IgD-negative memory B cell (primary cell): ENCODE measurements around the gene EIF4A3. TPM values are rescaled to one million over a fixed set of nuclear protein-coding genes. Genes with fewer than 3 reads are reported as not detected.

Experiments
- H3K27ac Mint-ChIP-seq, 3 donors: one replicate each; pipeline ENCODE4 v1.8.0; 2020 to 2022; ENCODE audit warnings: mild to moderate bottlenecking in 3 of 3, mixed read lengths in 3 of 3, moderate library complexity in 1 of 3
- H3K27me3 Mint-ChIP-seq: one replicate; pipeline ENCODE4 v1.8.0; 2021; ENCODE audit warnings: mixed read lengths
- H3K36me3 Mint-ChIP-seq: one replicate; pipeline ENCODE4 v1.8.0; 2020; ENCODE audit warnings: mild to moderate bottlenecking, mixed read lengths
- H3K4me1 Mint-ChIP-seq, 3 donors: one replicate each; pipeline ENCODE4 v1.8.0; 2020 to 2022; ENCODE audit warnings: mixed read lengths in 3 of 3, mild to moderate bottlenecking in 1 of 3
- H3K4me3 Mint-ChIP-seq, 4 donors: one replicate each; pipeline ENCODE4 v1.8.0; 2020 to 2022; ENCODE audit warnings: mild to moderate bottlenecking in 4 of 4, mixed read lengths in 4 of 4, moderate library complexity in 3 of 4
- H3K9me3 Mint-ChIP-seq, 3 donors: one replicate each; pipeline ENCODE4 v1.8.0; 2020 to 2021; ENCODE audit warnings: mixed read lengths in 3 of 3, mild to moderate bottlenecking in 1 of 3
- polyA plus RNA-seq: library from polyadenylated mRNA; unstranded; fragments of 300-500 nt; fragmentation: Illumina TruSeq; gene quantifications from one replicate; pipeline ENCODE4 v1.2.3, GENCODE V29; 2021

EIF4A3 gene
- polyA plus RNA-seq, 1 donor from 2014 or later: 71.0 TPM

GRCh38 chr17:80107231-80108021, 39.5 kb downstream of the EIF4A3 start:
- Mint-ChIP-seq H3K4me1 (peaks cover 0 to 6% (median 4%) of the 10 kb centered on the region in 3 donors), H3K36me3 (peaks cover 5% of the 10 kb centered on the region)

GRCh38 chr17:80106751-80107150, 40.2 kb downstream of the EIF4A3 start:
- Mint-ChIP-seq H3K4me1 (peaks cover 4 to 11% (median 10%) of the 10 kb centered on the region in 3 donors), H3K4me3 (no peak overlapping the region), H3K27ac (no peak overlapping the region), H3K27me3 (no peaks in the 10 kb centered on the region), H3K36me3 (peaks cover 5% of the 10 kb centered on the region), H3K9me3 (no peaks in the 10 kb centered on the region)

More at GRCh38 chr17:80107231-80108021, 39.5 kb downstream of the EIF4A3 start:
- no peak overlapping the region for H3K4me3 Mint-ChIP-seq
- no peaks in the 10 kb centered on the region for H3K9me3 Mint-ChIP-seq
- no peak overlapping the region for H3K27ac Mint-ChIP-seq
- no peaks in the 10 kb centered on the region for H3K27me3 Mint-ChIP-seq

GRCh38 chr17:80106176-80106575, 40.8 kb downstream of the EIF4A3 start:
- peaks cover 4 to 11% (median 10%) of the 10 kb centered on the region in 3 donors for H3K4me1 Mint-ChIP-seq
- peak overlapping the region in 2 of 3 donors; percentile 14 to 53 for H3K27ac Mint-ChIP-seq
- peaks cover 5% of the 10 kb centered on the region for H3K36me3 Mint-ChIP-seq
- no peaks in the 10 kb centered on the region for H3K27me3 Mint-ChIP-seq
- H3K4me3 Mint-ChIP-seq: peak overlapping the region in 1 of 4 donors; percentile 58
- no peaks in the 10 kb centered on the region for H3K9me3 Mint-ChIP-seq

- peak overlapping the region in 1 of 4 donors; percentile 58 for H3K4me3 Mint-ChIP-seq
Measured at GRCh38 chr17:80105762-80106161, 41.2 kb downstream of the EIF4A3 start.

GRCh38 chr17:80104956-80105375, 42.0 kb downstream of the EIF4A3 start:
- H3K4me3 Mint-ChIP-seq: peak overlapping the region in 1 of 4 donors; percentile 29
- H3K36me3 Mint-ChIP-seq: peaks cover 5% of the 10 kb centered on the region
- no peak overlapping the region for H3K27ac Mint-ChIP-seq

More at GRCh38 chr17:80105762-80106161, 41.2 kb downstream of the EIF4A3 start:
- Mint-ChIP-seq H3K36me3 (peaks cover 5% of the 10 kb centered on the region), H3K27ac (peak overlapping the region in 2 of 3 donors; percentile 14 to 53), H3K9me3 (no peaks in the 10 kb centered on the region), H3K27me3 (no peaks in the 10 kb centered on the region), H3K4me1 (peaks cover 7 to 12% (median 11%) of the 10 kb centered on the region in 3 donors)

GRCh38 chr17:80104321-80104955, 42.5 kb downstream of the EIF4A3 start:
- H3K4me1 Mint-ChIP-seq: peaks cover 9 to 18% (median 11%) of the 10 kb centered on the region in 3 donors
- peaks cover 5% of the 10 kb centered on the region for H3K36me3 Mint-ChIP-seq
- no peaks in the 10 kb centered on the region for H3K9me3 Mint-ChIP-seq
- H3K27me3 Mint-ChIP-seq: no peaks in the 10 kb centered on the region
- H3K27ac Mint-ChIP-seq: peak overlapping the region in 1 of 3 donors; percentile 62
- H3K4me3 Mint-ChIP-seq: peak overlapping the region in 2 of 4 donors; percentile 45 to 68

More at GRCh38 chr17:80104956-80105375, 42.0 kb downstream of the EIF4A3 start:
- Mint-ChIP-seq H3K27me3 (no peaks in the 10 kb centered on the region), H3K4me1 (peaks cover 9 to 18% (median 11%) of the 10 kb centered on the region in 3 donors), H3K9me3 (no peaks in the 10 kb centered on the region)

- H3K4me1 Mint-ChIP-seq: peaks cover 9 to 18% (median 11%) of the 10 kb centered on the region in 3 donors
- H3K27me3 Mint-ChIP-seq: no peaks in the 10 kb centered on the region
- peak overlapping the region in 2 of 4 donors; percentile 4 to 96 for H3K4me3 Mint-ChIP-seq
- peaks cover 5% of the 10 kb centered on the region for H3K36me3 Mint-ChIP-seq
- peak overlapping the region in 2 of 3 donors; percentile 10 to 62 for H3K27ac Mint-ChIP-seq
- no peaks in the 10 kb centered on the region for H3K9me3 Mint-ChIP-seq
Measured at GRCh38 chr17:80103449-80104085, 43.4 kb downstream of the EIF4A3 start.

GRCh38 chr17:80102664-80103448, 44.1 kb downstream of the EIF4A3 start:
- Mint-ChIP-seq H3K9me3 (no peaks in the 10 kb centered on the region), H3K4me3 (peak overlapping the region; percentile 54 to 96 (median 72)), H3K4me1 (peaks cover 9 to 18% (median 11%) of the 10 kb centered on the region in 3 donors), H3K27me3 (no peaks in the 10 kb centered on the region), H3K27ac (peak overlapping the region; percentile 47 to 94 (median 82)), H3K36me3 (peaks cover 5% of the 10 kb centered on the region)

GRCh38 chr17:80101946-80102663, 44.8 kb downstream of the EIF4A3 start:
- peaks cover 9 to 18% (median 11%) of the 10 kb centered on the region in 3 donors for H3K4me1 Mint-ChIP-seq
- no peaks in the 10 kb centered on the region for H3K9me3 Mint-ChIP-seq
- H3K36me3 Mint-ChIP-seq: peaks cover 5% of the 10 kb centered on the region
- H3K4me3 Mint-ChIP-seq: peak overlapping the region; percentile 89 to 96 (median 95)
- peak overlapping the region; percentile 82 to 94 (median 87) for H3K27ac Mint-ChIP-seq
- H3K27me3 Mint-ChIP-seq: no peaks in the 10 kb centered on the region

GRCh38 chr17:80101011-80101945, 45.6 kb downstream of the EIF4A3 start, which contains the start of gene GAA:
Gene GAA, plus strand, starts transcription at chr17:80101581. Its CDS starts 3,006 bp downstream, at chr17:80104587.
- Mint-ChIP-seq H3K9me3 (no peaks in the 10 kb centered on the region), H3K36me3 (peaks cover 5% of the 10 kb centered on the region), H3K4me1 (peaks cover 9 to 18% (median 11%) of the 10 kb centered on the region in 3 donors), H3K27ac (peak within 1 kb of the TSS; percentile 82 to 94 (median 87)), H3K27me3 (no peaks in the 10 kb centered on the region), H3K4me3 (peak within 1 kb of the TSS; percentile 89 to 96 (median 95))

GRCh38 chr17:80100035-80100323, 46.9 kb downstream of the EIF4A3 start:
- H3K4me3 Mint-ChIP-seq: peak overlapping the region; percentile 72 to 93 (median 82)
- H3K27ac Mint-ChIP-seq: peak overlapping the region in 1 of 3 donors; percentile 81

GRCh38 chr17:80099291-80100034, 47.5 kb downstream of the EIF4A3 start:
- Mint-ChIP-seq H3K4me3 (peak overlapping the region; percentile 72 to 93 (median 82)), H3K4me1 (peaks cover 9 to 18% (median 11%) of the 10 kb centered on the region in 3 donors), H3K27ac (peak overlapping the region in 1 of 3 donors; percentile 81), H3K36me3 (no peaks in the 10 kb centered on the region), H3K27me3 (peaks cover 1% of the 10 kb centered on the region), H3K9me3 (no peaks in the 10 kb centered on the region)

More at GRCh38 chr17:80100035-80100323, 46.9 kb downstream of the EIF4A3 start:
- Mint-ChIP-seq H3K27me3 (no peaks in the 10 kb centered on the region), H3K9me3 (no peaks in the 10 kb centered on the region), H3K4me1 (peaks cover 9 to 18% (median 11%) of the 10 kb centered on the region in 3 donors), H3K36me3 (no peaks in the 10 kb centered on the region)
